NB4 (cell line): ENCODE results near the gene KCNMB2.

Experiments used
- DNase-seq: peaks from one replicate; pipeline ENCODE4 v3.0.0; 2010; ENCODE audit warnings: low read depth
- H3K4me3 ChIP-seq: one replicate; pipeline ENCODE4 v1.5.1; 2011; ENCODE audit warnings: mild to moderate bottlenecking, low read depth, low read length, moderate library complexity
- CTCF ChIP-seq: IDR thresholded peaks from one replicate; pipeline ENCODE4 v1.5.1; 2012; ENCODE audit warnings: low read depth, low read length
- MAX ChIP-seq: IDR thresholded peaks from 2 replicates; pipeline ENCODE4 v1.6.1; 2011; ENCODE audit warnings: low read depth, low read length
- MYC ChIP-seq: IDR thresholded peaks from 2 replicates; pipeline ENCODE4 v1.6.1; 2011; ENCODE audit warnings: low read depth, low read length
- POLR2A ChIP-seq: IDR thresholded peaks from 2 replicates; pipeline ENCODE4 v1.6.1; 2011; ENCODE audit warnings: mild to moderate bottlenecking; ENCODE audit not compliant: insufficient read length; ENCODE audit errors: extremely low read depth

Gene KCNMB2

GRCh38 chr3:178837512-178837911, 301.3 kb downstream of the KCNMB2 start:
- DNase-seq = no peak
- H3K4me3 ChIP-seq = no peak overlapping the region
- TF ChIP-seq MYC (no peak), CTCF (no peak), POLR2A (no peak), MAX (no peak)

GRCh38 chr3:178840586-178840985, 304.4 kb downstream of the KCNMB2 start:
- H3K4me3 ChIP-seq = no peak overlapping the region
- DNase-seq = no peak
- TF ChIP-seq POLR2A (no peak), MAX (no peak), MYC (no peak), CTCF (no peak)

- no peak for DNase-seq
- no peak for TF ChIP-seq POLR2A
- no peak for TF ChIP-seq CTCF
- TF ChIP-seq MAX = no peak
- no peak for TF ChIP-seq MYC
- H3K4me3 ChIP-seq = no peak overlapping the region
These were observed 304.8 kb downstream of the KCNMB2 start for GRCh38 chr3:178841011-178841410.

- no peak for DNase-seq
- no peak overlapping the region for H3K4me3 ChIP-seq
- TF ChIP-seq CTCF = no peak
- no peak for TF ChIP-seq MAX
- no peak for TF ChIP-seq MYC
- TF ChIP-seq POLR2A = no peak
These were observed 308.7 kb downstream of the KCNMB2 start for GRCh38 chr3:178844916-178845315.

GRCh38 chr3:178845420-178846118, 309.3 kb downstream of the KCNMB2 start:
- DNase-seq = no peak
- TF ChIP-seq CTCF = no peak
- no peak for TF ChIP-seq MYC
- TF ChIP-seq POLR2A = no peak
- TF ChIP-seq MAX = no peak

GRCh38 chr3:178847190-178847589, 311.0 kb downstream of the KCNMB2 start:
- TF ChIP-seq CTCF (no peak), MAX (no peak), MYC (no peak)
- no peak overlapping the region for H3K4me3 ChIP-seq
- DNase-seq = no peak

More at GRCh38 chr3:178845420-178846118, 309.3 kb downstream of the KCNMB2 start:
- H3K4me3 ChIP-seq = no peak overlapping the region
